Lower leg skin (tissue), 3 donors: Measurements from ENCODE around the gene ZNF396.

Experiments
- CTCF ChIP-seq, 3 donors: fragments of 450-650 bp; IDR thresholded peaks; one replicate each; pipeline ENCODE4 v1.5.1; 2016; ENCODE audit warnings: antibody characterized with exemption in 3 of 3, mild to moderate bottlenecking in 3 of 3, moderate library complexity in 2 of 3
- POLR2A ChIP-seq, 2 donors: fragments of 450-650 bp; IDR thresholded peaks; one replicate each; pipeline ENCODE4 v1.6.1; 2016 to 2017; ENCODE audit warnings: antibody characterized with exemption in 2 of 2, mild to moderate bottlenecking in 1 of 2, moderate library complexity in 1 of 2

- TF ChIP-seq CTCF (IDR thresholded peaks at IDR 0.05), result no peak
- TF ChIP-seq POLR2A (IDR thresholded peaks at IDR 0.05), result no peak
These were observed 24.4 kb downstream of the ZNF396 start for GRCh38 chr18:35352778-35353177.
